K562 treated with DMSO at 1 percent for 48 hours (cell line): Measurements from ENCODE around the gene ZNF558. TPM values are rescaled to one million over a fixed set of nuclear protein-coding genes. Genes with fewer than 3 reads are reported as not detected.

Experiments
- total RNA-seq: library from RNA; unstranded; fragments of 300-600 nt; gene quantifications from 2 replicates; pipeline ENCODE4 v1.2.3, GENCODE V29; 2022; ENCODE audit warnings: low replicate concordance; ENCODE audit errors: extremely low read depth

ZNF558 gene
- not detected in 2 replicates for total RNA-seq

GRCh38 chr19:8832132-8833021, at the start of gene ZNF558, which contains the start of gene MBD3L1:
Gene ZNF558 (minus strand): TSS chr19:8832304. CDS start chr19:8822659, 9,645 bp downstream.
Gene MBD3L1 (plus strand): TSS chr19:8832377. CDS start chr19:8842679, 10,302 bp downstream.

Other genes with a start within 250 kb of the ZNF558 start
- not detected in 2 replicates for gene ADAMTS10, start 221.6 kb downstream of the ZNF558 start, total RNA-seq
- not detected in 2 replicates for gene NFILZ, start 201.7 kb downstream of the ZNF558 start, total RNA-seq
- not detected in 2 replicates for gene ACTL9, start 133.5 kb downstream of the ZNF558 start, total RNA-seq
- gene OR2Z1, start 110.7 kb downstream of the ZNF558 start, total RNA-seq: not detected in 2 replicates
- gene MBD3L1, start 73 bp upstream of the ZNF558 start, total RNA-seq: not detected in 2 replicates
- not detected in 2 replicates for gene MUC16, start 178.1 kb upstream of the ZNF558 start, total RNA-seq